Kidney tubule cell (primary cell): ENCODE measurements around the gene CFC1.
"Not testable (repeated sequence)": the region's sequence is repeated elsewhere in the genome, so short reads cannot be mapped to it uniquely, and the experiment has no call there.

ENCODE experiments used
- DNase-seq: peaks from one replicate; pipeline ENCODE4 v3.0.0-alpha.2; 2018; ENCODE audit warnings: low spot score

The CFC1 gene

DNA sequence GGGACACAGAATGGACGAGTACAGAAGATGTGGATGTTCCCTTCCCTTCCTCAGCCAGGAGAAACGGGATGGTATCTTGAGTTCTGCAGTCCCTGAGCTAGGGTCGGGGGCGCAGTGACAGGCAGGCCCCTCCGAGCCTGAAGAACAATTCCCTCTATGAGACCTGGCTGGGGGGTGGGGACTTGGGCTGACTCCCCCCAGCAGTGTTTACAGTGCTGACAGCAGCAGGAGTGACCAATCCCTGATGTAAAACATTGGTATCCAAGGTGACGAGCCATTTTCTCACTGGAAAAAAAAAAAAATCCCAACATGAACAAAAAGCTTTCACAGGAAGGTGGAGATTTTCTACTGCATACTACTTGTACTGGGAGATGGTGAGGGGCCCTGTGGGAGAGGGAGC lies at the start of gene CFC1:
CFC1 (minus strand) TSS at position 183 of the 400 bp plus-strand sequence. CDS start 288 bp downstream, outside the sequence.
- DNase-seq, result not testable (repeated sequence)

DNA sequence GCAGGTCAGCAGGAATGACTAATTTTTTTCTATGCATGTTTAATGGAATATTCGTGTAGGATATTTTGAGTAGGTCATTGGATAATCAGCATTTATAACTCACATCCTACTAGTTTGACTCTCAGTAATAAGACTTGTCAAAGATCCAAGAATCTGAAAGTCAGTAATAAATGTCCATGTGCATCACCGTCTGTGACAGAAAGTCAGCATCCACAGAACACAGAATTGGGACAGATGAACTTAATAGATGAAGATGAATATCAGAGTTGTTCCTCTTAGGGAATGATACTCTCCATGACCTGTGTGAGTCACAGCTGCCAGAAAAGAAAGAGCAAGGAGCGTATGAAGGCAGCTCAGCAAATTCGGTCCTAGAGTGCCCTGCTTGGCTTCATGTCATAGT lies 42.3 kb upstream of the CFC1 start:
- not testable (repeated sequence) for DNase-seq

DNA sequence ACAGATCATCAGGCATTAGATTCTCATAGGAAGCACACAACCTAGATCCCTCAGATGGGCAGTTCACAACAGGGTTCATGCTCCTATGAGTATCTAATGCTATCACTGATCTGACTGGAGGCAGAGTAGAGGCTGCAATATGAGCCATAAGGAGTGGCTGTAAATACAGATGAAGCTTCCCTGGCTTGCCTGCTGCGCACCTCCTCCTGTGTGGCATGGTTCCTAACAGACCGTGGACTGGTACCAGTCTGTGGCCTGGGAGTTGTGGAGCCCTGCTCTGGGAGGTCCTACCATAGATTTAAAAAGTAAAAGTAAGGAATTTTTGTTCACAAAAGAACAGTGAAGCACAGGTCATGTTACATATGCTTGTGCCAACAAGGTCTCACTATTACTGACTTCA lies 39.6 kb upstream of the CFC1 start:
- not testable (repeated sequence) for DNase-seq

DNA sequence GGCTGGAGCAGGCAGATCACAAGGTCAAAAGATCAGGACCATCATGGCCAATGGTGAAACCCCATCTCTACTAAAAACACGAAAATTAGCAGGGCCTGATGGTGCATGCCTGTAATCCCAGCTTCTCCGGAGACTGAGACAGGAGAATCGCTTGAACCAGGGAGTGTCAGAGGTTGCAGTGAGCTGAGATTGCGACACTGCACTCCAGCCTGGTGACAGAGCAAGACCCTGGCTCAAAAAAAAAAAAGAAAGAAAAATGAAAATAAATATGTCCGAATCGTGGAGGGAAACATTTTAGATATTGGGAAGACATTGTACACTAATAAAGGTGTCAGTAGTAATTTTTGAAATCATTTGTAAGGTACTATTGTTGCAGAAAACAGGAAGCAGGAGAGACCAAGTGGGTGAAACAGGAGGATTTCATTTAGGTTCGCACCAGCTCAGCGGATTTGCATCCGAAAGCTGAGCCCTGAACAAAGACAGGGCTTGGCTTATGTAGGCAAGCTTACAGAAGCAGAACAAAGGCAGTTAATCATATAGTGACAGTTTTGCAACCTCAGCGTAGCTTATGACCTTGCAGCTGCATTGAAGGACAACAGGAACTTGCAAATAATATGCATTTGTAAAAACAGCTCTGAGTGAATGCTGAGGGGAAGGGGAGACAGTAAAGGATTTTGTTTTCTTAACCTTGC lies 29.6 kb upstream of the CFC1 start:
- DNase-seq, result not testable (repeated sequence)

DNA sequence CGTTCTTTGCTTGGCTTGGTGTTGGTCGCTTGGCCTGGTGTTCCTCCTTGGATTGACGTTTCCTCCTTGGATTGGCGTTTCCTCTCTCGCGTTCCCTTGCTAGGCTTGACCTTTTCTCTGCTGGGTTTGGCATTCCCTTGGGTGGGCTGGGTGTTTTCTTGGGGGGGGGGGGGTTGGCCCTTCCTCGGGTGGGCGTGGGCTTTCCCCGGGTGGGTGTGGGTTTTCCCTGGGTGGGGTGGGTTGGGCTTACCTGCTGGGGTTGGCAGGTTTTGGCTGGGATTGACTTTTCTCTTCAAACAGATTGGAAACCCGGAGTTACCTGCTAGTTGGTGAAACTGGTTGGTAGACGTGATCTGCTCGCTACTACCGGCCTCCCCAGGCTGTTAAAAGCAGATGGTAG lies 11.8 kb upstream of the CFC1 start, which contains the start of gene POTEJ:
POTEJ (plus strand) TSS at position 301 of the 400 bp plus-strand sequence; CDS start at position 394, 93 bp downstream.
- DNase-seq, result not testable (repeated sequence)

DNA sequence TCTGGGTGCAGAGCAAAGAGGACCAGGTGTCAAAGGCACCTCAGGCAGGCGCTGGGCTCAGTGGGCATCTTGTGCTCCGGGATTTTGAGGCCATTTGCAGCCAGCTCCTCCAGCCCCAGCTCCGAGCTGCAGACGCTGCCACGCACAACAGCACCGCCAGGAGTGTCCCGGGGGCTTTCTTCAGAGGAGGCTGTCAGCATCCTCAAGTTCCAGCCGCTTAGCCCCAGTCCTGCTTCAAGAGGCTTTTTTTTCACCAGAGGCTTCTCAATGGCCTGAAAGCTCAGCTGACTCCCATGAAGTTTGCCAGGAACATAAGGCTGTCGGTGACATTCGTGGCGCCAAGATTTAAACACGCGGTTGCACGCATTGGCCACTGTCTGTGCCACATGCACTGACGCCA lies 11.1 kb upstream of the CFC1 start:
- not testable (repeated sequence) for DNase-seq

DNA sequence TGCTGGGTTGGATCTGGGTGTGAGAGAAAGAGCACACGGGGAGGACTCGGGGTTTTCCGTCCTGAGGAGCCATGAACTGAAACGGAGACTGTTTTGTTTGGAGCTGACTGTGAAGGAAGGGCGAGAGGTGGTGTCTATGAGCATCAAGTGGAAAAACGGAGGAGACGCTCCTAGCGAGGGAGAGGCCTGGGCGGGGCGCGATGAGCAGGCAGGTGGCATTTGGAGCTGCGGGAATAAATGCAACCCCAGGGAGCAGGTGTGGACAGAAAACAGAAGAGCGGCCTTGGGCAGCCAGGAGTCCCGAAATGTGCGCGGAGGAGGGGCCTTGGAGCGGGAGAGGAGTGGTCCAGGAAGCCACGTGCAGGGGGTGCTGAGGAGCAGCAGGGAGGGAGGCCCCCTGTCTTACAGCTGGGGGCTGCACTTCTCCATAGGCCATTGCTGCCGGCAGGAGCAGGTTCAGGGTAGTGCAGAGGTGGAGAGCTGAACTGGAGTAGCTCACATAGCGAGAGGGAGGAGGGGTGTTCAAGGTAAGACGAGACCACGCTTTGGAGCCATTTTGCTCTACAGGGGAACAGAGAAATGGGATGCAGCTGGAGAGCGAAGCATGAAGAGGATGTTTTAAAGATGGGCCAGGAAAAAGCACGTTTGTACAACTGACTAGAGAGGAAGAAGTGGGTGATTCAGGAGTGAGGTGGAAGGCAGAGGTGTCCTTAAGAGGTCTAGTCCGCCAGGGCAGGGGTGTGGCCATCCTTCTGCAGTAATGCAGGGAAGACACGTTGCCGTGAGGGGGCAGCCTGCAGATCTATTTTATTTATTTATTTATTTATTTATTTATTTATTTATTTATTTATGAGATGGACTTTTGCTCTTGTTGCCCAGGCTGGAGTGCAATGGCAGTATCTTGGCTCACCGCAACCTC lies 9.9 kb upstream of the CFC1 start:
- DNase-seq, result not testable (repeated sequence)

DNA sequence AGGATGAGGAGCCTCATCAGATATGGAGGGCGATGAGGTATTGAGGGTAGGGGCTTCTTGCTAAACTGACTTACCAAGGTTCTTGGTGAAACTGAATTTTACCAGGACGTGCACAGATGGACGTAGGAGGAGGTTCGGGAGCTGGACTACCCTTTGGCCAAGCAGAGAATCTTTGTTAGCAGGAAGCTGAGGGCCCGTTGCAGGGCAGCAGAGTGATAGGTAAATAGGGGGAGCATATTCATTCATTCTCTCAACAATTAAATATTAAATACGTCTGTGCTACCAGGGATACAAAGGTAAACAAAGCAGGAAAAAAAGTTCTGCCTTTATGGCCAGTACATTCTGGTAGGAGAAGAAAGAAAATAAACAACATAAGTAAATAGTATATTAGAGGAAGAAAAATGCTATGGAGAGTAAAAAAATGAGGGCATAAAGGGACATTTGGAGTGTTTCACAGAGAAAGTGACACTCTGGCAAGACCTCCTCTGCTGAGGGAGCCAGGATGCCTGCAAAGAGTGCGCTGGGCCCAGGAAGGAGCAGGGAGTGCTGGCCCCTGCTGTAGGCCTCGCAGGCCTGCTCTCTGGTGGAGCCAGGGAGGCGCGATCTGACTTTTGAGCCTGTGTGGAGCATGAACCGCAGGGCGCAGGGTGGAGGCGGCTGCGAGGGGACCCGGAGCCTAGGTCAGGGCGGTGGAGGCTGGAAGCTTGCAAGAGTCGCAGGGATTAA lies 9.1 kb upstream of the CFC1 start:
- not testable (repeated sequence) for DNase-seq

DNA sequence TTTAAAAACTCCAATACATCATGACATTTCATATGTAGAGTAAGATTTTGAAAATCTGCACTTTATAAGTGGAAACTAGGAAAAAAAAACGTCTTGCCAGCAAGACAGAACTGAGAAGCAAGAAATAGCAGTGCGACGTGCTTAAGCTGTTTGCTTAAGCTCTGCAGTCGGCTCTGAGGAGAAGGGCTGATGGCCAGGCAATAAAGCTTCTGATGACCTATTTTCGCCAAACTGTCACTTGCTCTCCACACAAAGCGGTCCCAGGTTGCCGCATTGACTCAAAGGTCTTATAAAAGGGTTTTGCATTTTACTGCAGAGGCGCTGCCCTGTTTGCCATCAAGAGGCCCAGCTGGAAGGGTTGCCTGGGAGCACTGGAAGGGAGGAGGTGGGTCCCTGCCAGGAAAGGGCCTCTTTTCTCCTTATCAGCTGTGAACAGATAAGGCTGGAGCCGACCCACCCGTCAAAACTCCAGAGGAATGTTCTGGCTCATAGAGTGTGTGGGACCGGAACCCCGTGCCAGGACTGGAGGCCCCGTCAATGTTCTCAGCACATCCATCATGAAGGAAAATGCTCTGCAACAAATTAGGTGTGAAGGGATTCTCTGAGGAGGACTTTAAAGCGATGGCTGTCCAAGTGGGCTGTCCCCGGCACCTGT lies 2.4 kb upstream of the CFC1 start:
- not testable (repeated sequence) for DNase-seq

DNA sequence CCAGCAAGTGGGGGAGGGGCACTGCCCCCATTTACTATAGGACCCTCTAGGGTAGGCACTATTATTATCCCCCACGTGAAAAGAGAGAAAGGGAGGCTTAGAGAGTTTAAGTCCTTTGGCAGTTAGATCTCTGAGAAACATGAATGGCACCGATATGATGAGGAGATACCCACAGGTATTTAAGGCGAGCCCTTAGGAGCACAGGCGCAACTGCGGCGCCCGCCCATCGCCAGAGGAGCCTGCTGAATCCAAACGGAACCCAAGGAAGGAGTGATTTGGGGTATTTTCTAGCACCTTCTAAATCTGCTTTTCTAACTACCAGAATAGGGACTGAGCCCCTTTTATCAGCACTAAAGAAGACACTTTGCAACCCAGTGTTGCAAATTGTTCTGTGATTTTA lies 551 bp upstream of the CFC1 start:
- not testable (repeated sequence) for DNase-seq

DNA sequence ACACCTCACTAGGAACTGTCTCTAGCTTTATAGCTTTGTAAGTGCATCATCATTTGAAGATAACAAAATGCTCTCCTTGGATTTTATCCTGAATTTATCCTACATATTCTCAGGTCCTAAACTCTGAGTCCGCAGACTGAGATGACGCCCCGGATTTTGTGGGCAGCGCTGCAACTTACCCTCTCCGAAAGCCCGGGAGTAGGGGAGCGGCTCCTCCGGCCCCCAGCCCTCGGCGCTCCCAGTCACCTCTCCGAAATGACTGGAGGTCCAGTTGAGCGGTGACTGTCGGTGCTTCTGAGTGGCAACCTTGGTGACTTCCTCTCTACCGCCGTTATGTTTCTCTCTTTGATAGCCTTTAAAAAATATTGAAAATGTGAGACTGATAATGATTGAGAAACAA lies 912 bp downstream of the CFC1 start:
- DNase-seq, result not testable (repeated sequence)

DNA sequence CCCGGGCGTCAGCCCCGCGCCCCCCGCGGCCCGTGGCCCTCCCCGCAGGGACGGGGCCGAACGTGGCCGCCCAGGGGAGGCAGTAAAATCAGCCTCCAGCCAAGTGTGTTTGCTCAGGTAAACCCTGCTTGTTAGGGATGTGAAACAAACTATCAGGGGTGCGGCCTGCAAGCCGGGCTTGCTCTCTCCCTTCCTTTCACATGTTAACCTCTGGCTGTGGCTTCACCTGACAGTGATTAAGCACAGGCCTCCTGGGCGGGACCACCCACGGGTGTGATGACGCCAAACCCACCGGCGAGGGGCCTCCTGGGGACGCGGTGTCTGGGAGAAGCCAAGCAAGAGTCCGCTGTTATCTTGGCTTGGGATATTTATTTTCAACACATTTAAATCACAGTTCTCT lies 1.4 kb downstream of the CFC1 start:
- not testable (repeated sequence) for DNase-seq

DNA sequence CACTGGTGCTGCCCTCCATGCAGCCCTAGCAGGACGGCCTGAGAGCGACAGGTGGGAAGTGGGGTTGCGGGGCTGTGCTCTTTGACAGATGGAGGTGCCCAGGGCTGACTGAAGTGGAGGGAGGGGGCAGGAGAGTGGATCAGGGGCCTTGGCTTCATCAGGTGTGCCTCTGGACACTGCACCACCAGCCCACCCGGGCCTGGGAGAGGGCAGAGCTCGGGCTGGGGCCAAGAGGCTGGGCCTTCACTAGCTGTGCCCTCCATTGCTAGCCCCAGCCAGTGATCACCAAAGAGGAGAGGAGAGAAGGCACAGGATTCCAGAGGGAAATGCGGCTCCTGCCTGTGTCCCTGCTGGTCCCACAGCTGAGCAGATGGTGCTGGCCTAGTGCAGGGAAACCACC lies 2.6 kb downstream of the CFC1 start:
- not testable (repeated sequence) for DNase-seq

DNA sequence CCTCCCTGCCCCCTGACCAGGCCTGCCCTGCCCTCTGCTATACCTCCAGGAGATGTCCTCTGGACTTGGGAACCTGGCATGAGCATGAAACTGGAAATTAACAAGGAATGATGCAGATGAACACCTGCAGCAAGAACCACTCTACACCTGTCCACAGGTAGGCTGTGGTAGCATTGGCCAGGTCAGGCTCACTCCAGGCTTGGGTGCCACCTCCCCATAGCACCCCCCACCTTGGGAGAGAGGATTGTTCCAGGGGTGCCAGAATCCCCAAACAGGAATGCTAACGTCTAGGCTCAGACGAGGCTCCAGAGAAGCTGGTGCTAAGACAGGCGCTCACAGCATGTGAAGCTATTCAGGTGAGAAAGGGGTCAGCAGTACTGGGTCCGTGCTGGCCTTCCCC lies 5.4 kb downstream of the CFC1 start:
- not testable (repeated sequence) for DNase-seq

DNA sequence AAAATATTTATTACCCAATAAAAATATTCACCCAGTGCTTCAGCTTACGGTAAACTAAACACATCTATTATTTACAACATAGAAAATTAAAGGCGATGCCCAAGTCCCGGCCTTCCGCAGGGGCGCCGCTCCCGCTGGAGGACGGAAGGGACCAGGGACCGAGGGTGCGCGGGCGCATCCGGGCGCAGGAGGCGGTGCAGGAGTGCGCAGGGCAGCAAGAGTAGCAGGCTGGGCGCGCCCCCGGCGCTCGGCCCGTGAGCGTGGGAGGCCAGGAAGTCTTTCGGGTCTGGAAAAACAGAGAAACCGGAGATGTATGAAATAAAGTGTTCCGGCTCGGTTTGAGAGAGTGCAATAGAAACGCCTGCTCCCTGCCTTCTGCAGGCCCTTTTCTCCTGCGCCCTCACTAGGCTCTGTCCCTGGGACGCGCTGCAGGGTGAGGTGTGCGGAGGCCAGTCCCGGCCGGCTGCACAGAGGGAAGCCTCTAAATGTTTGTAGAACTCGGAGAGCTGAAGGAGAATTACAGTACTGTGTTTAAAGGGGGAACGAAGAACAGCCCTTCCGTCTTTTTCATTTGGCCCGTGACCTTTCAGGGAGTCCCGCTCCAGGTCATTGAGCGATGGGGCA lies 6.5 kb downstream of the CFC1 start:
- DNase-seq, result not testable (repeated sequence)

DNA sequence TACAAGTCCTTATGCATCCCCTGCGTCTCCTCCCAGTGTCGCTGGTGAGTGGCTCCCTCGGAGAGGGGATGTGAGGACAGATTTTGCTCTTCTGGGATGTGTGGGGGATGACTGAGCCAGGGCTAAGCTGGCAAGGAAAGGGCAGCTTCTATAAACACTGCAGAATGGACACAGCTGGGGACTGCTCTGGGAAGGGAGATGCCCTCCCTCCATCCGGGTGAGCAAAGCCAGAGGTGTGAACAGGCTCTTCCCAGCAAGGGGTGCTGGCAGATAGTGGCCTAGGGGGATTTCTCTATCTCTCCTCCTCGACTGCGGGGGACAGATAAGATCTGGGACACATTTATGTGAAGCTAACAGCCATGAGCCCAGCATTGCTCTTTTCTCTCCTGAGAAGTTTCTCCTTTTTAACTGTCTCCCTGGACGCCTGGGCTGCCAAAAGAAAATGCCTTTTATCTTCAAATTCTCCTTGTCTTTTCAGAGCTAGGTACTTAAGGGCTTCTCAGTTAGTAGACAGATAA lies 8.5 kb downstream of the CFC1 start:
- DNase-seq, result not testable (repeated sequence)

DNA sequence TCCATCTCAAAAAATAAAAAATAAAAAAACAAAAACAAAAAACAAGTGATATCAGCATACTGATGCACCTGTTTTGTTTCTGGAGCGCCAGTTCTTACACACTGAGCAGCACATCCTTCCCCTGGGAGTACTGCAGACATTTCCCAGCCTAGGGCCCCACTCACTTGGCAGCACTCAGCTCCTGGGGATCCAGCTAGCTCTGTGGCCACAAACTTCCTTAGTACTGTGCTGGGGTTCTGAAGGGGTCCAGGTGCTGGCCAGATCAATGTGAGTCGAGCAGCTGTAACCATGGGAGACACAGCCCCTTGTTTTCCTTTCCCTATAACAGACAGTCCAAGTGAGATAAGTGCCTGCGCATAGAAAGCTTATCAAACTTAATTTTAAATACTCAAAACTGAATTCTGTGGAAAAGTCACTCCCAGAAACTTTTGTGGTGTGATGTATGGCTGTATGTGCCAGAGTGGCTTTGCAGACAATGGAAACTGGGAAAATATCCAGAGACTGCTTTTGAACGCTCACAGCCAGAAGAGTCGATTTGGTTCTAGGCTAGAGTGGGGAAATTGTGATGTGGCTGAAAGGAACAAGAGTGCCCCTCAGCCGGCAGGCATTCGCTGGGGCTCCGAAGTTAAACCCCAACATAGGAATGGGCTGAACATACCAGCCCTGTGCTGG lies 9.1 kb downstream of the CFC1 start:
- not testable (repeated sequence) for DNase-seq

DNA sequence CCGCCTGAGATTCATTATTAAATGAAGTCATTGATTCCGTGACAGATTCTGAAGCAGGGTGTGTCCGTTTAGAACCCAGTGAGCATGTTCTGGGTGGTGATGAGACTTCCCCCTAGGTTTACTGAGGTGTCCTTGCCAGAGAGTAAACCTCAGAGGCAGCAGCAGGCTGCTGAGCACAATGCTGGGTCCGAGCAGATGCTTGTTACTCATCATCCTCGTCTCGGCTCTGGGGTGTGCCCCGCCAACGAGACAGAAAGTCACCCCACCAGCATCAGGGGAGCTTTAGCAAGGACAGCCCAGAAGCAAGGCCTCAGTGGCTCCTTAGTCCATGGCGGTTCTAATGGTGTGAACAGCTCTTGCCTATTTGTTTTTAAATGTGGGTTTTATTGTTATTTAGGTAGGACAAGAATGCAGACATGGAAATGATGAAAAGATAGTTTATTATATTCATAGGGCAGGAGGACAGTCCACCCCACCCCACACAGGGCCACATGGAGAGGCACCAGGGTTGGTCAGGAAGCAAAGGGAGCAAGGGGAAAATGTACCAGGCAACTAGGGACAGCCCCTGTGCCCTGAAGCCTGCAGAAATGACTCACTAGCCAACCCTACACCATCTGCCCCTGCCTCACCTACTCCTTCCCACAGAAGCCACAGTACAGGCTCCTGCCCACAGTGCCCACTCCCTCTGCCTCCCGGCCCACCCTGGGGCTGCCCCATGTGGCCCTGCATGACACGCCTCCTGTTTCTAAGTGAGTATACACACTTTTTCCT lies 10.5 kb downstream of the CFC1 start:
- DNase-seq, result not testable (repeated sequence)

DNA sequence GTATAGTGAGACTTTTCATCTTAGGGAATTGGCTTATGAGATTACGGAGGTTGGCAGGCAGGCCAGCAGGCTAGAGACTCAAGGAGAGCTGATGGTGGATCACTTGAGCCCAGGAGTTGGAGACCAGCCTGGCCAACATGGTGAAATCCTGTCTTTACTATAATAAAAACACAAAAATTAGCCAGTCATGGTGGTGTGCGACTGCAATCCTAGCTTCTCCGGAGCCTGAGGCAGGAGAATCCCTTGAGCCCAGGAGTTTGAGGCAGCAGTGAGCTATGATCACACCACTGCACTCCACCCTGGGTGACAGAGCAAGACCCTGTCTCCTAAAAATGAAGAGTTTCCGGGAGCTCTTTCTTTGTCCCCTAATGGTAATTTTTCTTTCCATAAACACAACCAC lies 14.6 kb downstream of the CFC1 start:
- not testable (repeated sequence) for DNase-seq

DNA sequence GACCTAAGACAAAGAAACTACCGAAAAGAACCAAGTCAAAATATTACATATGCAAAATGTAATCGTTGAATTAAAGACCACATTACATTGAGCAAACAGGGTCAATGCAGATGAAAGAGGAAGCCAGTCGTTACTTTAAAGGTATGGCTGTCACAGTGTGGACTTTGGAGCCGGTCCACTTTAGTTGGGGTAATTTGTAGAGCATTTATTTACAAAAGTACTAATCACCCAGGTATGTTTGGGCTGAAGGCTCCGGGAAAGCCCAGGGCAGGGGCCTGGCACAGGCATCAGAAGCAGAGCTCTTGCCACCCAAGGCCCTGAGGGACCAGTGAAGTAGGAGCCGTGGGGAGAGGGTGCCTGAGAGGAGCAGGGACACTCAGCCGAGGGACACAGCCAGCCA lies 15.8 kb downstream of the CFC1 start:
- not testable (repeated sequence) for DNase-seq
